ENCODE data around the gene C2orf74. TPM values are rescaled to one million over a fixed set of nuclear protein-coding genes. Genes with fewer than 3 reads are reported as not detected.

The C2orf74 gene
- polyA plus RNA-seq, 1 donor (not counting 4 experiments of a cell fraction or from before 2014, with no cell fraction given): 24.3 TPM

DNA sequence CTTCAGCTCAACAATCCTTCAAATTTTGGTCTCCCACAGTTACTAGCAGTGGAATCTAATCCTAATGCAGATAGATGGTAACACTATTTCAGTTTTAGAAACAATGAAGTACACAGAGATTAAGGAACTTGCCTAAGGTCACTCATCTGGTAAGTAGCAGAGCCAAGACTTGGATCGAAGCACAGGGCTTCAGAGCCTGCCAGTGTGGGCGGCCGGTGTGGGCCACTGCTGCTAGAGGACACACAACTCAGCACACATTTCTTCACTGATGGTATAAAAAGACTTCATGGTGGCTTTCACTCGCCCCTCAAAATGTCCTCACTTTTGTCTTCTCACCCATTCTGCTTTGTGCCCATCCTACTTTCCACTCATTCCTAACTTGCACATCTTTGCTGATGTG is 11.1 kb downstream of the C2orf74 start:
- Histone ChIP-seq H3K36me3 (ENCODE audit: control insufficient read depth in 2 of 2, extremely low read depth in 1 of 2, insufficient read depth in 2 of 2, low read length in 2 of 2) (no peaks in the 10 kb centered on the region), H3K9me3 (ENCODE audit: control insufficient read depth, low read depth, low read length) (no peaks in the 10 kb centered on the region), H3K79me2 (ENCODE audit: control insufficient read depth, insufficient read depth, low read length) (peaks cover 6% of the 10 kb centered on the region), H3K27ac (ENCODE audit: control insufficient read depth, insufficient read depth, low read length) (no peak overlapping the region), H3K4me2 (ENCODE audit: control insufficient read depth, extremely low read depth, insufficient read depth, low read depth, low read length) (no peak overlapping the region), H3K9ac (ENCODE audit: control insufficient read depth, extremely low read depth, insufficient read depth, low read length) (no peak overlapping the region), H3K27me3 (ENCODE audit: control insufficient read depth, extremely low read depth, insufficient read depth, low read length) (no peaks in the 10 kb centered on the region), H3K4me1 (ENCODE audit: control insufficient read depth, extremely low read depth, insufficient read depth, low read length) (peaks cover 9% of the 10 kb centered on the region), H4K20me1 (ENCODE audit: control insufficient read depth, extremely low read depth, insufficient read depth, low read length) (no peaks in the 10 kb centered on the region), H3K9me1 (ENCODE audit: control insufficient read depth, extremely low read depth, insufficient read depth, low read length) (no peaks in the 10 kb centered on the region), H2AFZ (ENCODE audit: control insufficient read depth, low read length) (no peak overlapping the region), H3K4me3 (ENCODE audit: control insufficient read depth in 2 of 3, extremely low read depth in 1 of 3, insufficient read depth in 2 of 3, low read depth in 1 of 3, low read length in 3 of 3) (no peak overlapping the region)
- DNase-seq (ENCODE audit: low read depth, low spot score) (no peak), FAIRE-seq (no peak)
- TF ChIP-seq EZH2 (IDR thresholded peaks at IDR 0.05; ENCODE audit: low read length) (no peak), CTCF (optimal IDR thresholded peaks at IDR 0.05 in 1 of 3, IDR thresholded peaks at IDR 0.05 in 1 of 3, conservative IDR thresholded peaks at IDR 0.05 in 1 of 3; ENCODE audit: extremely low read depth in 1 of 3, insufficient read depth in 2 of 3, low read length in 3 of 3) (no peak)
- dilution Hi-C loops (cut with MboI; ENCODE audit: extremely low pct_ligation_motif_present, low sequenced_read_pairs): no loop called here

DNA sequence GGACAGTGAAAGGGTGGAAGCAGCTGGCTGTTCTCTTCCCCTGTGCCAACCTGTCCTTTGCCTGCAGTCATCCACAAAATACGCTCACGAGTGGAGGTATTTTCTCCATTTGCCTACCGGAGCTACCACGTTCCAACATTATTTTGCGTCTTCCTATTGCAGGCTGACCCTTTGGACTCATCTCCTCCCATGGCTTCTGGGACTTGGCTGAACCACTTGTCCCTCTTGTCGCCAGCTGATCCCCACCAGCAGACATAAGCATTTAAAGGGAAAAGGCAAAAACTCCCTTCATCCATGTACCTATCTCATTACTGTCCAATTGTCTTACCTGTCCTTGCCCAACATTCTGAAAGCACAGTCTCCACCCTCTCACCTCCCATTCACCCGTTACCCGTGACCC is 13.0 kb downstream of the C2orf74 start:
- Histone ChIP-seq H3K27me3 (ENCODE audit: control insufficient read depth, extremely low read depth, insufficient read depth, low read length) (no peaks in the 10 kb centered on the region), H3K9me1 (ENCODE audit: control insufficient read depth, extremely low read depth, insufficient read depth, low read length) (no peaks in the 10 kb centered on the region), H3K27ac (ENCODE audit: control insufficient read depth, insufficient read depth, low read length) (no peak overlapping the region), H3K9me3 (ENCODE audit: control insufficient read depth, low read depth, low read length) (no peaks in the 10 kb centered on the region), H3K4me1 (ENCODE audit: control insufficient read depth, extremely low read depth, insufficient read depth, low read length) (peaks cover 28% of the 10 kb centered on the region), H4K20me1 (ENCODE audit: control insufficient read depth, extremely low read depth, insufficient read depth, low read length) (no peaks in the 10 kb centered on the region), H3K79me2 (ENCODE audit: control insufficient read depth, insufficient read depth, low read length) (peaks cover 8% of the 10 kb centered on the region), H3K4me3 (ENCODE audit: control insufficient read depth in 2 of 3, extremely low read depth in 1 of 3, insufficient read depth in 2 of 3, low read depth in 1 of 3, low read length in 3 of 3) (no peak overlapping the region), H3K4me2 (ENCODE audit: control insufficient read depth, extremely low read depth, insufficient read depth, low read depth, low read length) (no peak overlapping the region), H3K36me3 (ENCODE audit: control insufficient read depth in 2 of 2, extremely low read depth in 1 of 2, insufficient read depth in 2 of 2, low read length in 2 of 2) (peaks cover 0 to 2% of the 10 kb centered on the region in 2 experiments), H2AFZ (ENCODE audit: control insufficient read depth, low read length) (no peak overlapping the region), H3K9ac (ENCODE audit: control insufficient read depth, extremely low read depth, insufficient read depth, low read length) (no peak overlapping the region)
- FAIRE-seq (no peak), DNase-seq (ENCODE audit: low read depth, low spot score) (no peak)
- TF ChIP-seq EZH2 (IDR thresholded peaks at IDR 0.05; ENCODE audit: low read length) (no peak), CTCF (optimal IDR thresholded peaks at IDR 0.05 in 1 of 3, IDR thresholded peaks at IDR 0.05 in 1 of 3, conservative IDR thresholded peaks at IDR 0.05 in 1 of 3; ENCODE audit: extremely low read depth in 1 of 3, insufficient read depth in 2 of 3, low read length in 3 of 3) (no peak)
- dilution Hi-C loops (cut with MboI; ENCODE audit: extremely low pct_ligation_motif_present, low sequenced_read_pairs): no loop called here
